Stimulated activated CD4-positive, alpha-beta T cell treated with anti-CD3 and anti-CD28 coated beads, TNF-alpha, amount 100 ng/mL, for 48 hours (primary cell): ENCODE measurements around the gene ATXN3L.
"Not testable (repeated sequence)": the region's sequence is repeated elsewhere in the genome, so short reads cannot be mapped to it uniquely, and the experiment has no call there.

Experiments
- DNase-seq, 3 donors: peaks; one replicate each; pipeline ENCODE4 v3.0.0-alpha.2; 2020; ENCODE audit warnings: low read depth in 3 of 3

ATXN3L gene

DNA sequence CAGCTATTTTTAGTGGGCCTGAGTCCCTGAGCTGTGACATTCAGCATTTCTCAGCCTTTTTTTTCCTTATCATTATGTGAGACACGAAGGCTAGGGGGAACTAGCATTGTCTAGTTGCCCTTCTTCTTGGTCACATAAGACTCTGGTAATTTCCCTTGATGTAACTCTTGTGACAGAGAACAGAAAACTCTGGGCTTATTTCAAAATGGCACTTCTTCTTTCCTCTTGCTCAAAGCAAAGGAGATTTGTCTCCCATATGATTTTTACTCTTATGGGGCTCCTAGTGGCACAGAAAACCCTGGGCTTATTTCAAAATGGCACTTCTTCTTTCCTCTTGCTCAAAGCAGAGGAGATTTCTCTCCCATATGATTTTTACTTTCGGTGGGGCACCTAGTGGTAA, 14.7 kb downstream of the ATXN3L start:
- DNase-seq = no peak

DNA sequence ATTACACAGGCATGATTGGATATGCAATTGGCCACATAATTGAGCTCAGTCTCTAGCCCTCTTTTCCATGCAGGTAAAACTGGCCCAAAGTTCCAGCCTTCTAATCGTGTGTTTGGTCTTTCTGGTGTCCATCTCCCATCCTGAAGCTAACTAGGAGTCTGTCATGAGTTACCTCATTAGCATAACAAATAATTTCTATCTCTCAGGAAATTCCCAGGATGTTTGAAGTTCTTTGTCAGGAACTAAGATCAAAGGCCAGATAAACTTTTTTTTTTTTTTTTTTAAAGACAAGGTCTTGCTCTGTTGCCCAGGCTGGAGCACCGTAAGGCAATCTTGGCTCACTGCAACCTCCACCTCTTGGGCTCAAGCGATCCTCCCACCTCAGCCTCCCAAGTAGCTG, 15.8 kb downstream of the ATXN3L start:
- DNase-seq = no peak

DNA sequence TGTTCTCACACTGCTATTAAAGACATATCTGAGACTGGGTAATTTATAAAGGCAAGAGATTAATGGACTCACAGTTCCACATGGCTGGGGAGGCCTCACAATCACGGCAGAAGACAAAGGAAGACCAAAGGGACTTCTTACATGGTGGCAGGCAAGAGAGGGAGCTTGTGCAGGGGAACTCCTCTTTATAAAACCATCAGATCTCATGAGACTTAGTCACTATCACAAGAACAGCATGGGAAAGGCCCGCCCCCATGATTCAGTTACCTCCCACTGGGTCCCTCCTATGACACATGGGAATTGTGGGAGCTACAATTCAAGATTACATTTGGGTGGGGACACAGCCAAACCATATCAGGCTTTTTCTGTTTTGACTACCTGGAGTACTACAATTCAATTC, 16.6 kb downstream of the ATXN3L start:
- not testable (repeated sequence) for DNase-seq

DNA sequence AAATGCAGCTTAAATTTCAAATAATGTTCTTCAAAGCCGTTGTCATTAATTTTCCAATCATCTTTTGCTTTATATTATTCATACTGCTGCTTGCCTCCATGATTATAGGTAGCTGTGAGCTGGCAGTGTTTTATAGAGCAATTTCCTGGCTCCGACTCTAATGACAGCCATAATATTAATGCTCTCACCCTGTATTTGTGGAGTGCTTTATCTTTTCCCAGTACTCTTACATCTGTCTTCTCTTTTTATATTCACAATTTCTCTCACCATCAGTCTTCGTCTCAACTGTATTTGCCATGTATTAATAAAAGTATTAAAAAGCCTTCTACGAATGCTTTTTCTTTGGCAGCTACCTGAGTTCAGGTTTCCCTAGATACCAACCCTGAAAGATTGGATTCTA, 21.0 kb downstream of the ATXN3L start:
- DNase-seq = no peak

DNA sequence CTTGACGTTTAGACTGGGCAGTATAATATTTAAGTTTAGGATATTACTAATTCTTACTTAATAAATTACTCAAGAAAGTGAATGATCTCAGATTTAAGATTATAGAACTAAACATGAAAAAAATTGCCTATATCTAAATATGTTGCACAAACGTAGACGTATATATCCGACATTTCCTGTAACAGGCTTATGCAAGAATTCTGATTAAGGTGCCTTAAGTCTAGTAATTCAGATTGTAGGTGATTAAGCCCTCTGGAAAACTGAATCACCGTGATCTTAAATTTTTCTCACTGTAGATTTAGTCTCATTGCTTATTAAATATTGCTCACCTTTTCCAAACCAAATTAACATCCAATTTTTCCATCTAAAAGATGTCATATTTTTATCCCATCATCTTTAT, 24.0 kb downstream of the ATXN3L start:
- no peak for DNase-seq

DNA sequence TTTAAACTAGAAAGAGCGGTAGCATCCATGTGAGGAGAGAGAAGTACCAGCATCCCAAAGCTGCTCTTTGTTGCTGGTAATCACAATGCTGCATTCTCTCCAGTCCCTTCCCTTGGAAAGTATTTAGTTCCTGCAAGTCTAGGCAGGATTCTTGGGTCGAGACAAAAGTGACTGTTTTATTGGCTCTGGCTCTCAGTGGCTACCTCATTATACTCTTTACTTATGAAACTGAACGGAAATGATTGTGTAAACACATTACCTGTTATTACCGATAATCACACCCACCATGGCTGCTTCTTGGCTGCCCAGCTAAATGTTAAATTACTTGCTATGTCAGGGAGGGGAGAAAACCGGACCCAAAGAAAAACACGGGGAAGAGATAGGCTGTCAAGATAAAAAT, 26.2 kb downstream of the ATXN3L start:
- DNase-seq = no peak

DNA sequence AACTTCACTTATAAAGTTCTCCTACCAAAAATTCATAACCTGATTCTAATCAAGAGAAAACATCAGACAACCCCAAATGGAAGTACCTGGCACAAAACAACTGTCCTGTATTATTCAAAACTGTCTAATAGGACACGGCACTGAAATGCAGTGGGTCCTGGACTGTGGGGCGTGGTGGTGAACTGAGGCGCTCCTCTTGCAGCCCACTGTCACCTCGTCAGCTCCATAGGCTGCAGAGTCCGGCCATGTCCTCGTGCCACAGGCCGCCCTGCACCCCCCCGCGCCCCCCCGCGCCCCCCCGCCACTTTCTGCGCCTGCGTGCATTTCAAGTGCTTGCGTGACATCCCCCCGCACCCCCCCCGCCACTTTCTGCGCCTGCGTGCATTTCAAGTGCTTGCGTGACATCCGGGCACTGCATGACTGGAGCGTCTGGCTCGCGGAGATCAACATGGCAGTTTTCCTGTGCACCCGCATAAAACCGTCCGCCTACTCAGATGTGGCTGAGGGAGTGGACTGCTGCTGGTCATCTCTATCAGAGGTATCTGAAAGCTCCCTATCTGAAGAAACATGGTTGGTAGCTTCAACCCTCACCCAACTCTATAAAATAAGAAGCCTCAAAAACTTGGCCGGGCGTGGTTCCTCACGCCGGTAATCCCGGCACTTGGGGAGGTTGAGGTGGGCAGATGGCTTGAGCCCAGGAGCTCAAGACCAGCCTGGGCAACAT, 28.8 kb downstream of the ATXN3L start:
- no peak for DNase-seq

DNA sequence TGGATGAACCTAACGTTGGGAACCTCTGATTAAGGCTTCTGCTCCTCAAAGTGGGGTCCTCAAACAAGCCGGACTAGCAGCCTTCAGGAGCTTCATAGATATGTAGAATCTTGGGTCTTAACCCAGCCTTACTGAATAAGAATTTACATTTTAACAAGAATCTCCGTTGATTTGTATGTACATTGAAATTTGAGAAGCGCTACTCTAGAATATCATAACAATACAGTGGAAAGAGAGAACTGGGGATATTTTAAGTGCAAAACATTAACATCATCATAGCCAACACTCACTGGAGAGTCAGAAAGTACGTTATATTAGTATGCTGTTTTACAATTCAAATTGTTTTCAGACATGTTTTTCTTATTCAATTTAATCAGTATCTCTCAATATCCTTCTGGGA, 31.2 kb downstream of the ATXN3L start:
- no peak for DNase-seq

DNA sequence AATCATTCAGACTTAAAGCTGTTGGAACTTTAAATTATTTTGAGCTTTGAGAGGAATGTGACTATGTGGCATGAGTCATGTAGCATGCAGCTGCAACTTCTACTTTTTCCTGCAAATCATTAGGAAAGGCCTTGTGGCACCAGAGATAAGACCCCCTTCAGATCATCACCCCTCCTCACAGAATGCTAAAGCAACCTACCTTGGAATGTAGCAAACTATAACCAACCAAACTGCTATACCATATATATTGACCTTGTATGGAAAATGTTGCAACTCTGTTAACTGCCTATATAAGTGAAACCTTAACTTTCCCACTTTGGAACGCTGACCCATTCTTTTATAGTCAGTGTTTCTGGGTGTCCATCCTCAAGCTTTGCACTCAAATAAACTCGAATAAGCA, 32.0 kb downstream of the ATXN3L start:
- no peak for DNase-seq

DNA sequence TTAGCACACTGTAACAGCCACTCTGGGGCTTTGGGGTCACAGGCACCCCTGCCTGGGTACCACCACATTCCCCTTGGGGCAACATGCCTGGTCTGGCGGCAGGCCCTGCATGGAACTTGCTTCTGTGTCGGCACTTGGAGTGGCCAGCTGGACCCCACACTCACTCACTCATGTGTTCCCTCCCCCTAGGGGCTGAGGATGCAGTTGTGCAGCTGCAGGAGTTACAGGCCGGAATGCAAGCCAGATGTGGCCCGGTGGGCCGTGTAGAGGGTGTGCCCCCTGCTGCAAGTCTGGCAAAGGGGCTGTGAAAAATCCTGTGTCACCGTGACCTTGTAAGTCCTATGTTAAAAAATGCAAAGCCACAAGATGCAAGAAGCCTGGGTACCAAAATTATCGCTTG, 34.2 kb downstream of the ATXN3L start:
- no peak for DNase-seq

DNA sequence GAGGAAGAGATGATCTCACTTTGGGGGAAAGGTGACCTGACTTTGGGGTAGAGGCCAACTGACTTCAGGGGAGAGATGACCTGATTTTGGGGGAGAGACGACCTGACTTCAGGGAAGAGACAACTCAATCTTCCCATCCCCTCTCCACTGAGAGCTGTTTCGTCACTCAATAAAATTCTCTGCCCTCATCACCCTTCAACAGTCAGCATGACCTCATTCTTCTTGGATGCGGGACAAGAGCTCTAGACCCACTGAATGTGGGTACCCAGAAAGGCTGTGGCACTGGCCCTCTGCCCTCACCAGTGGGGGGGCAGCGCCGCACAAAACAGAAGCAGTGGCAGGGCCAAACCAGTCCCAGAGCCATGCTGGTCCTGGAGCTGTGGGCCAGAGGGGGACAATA, 34.6 kb downstream of the ATXN3L start:
- DNase-seq = no peak

DNA sequence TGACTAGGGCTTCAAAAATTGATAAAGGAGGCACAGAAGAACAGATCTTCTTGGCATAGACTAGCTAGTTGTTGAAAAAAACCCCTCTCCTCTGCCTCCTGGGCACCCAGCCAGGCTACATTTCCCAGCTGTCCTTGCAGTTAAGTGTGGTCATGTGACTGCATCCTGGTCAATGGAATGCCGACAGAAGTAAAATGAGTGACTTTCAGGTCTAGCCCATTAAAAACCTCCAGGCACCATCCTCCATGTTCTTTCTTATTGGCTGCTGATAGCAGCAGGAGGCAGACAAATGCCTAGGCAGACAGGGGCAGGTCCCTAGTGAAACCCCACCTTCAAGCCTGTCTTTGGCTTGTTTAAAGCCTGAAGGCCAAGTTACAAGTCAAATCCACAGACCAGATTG, 35.3 kb downstream of the ATXN3L start:
- DNase-seq = no peak

DNA sequence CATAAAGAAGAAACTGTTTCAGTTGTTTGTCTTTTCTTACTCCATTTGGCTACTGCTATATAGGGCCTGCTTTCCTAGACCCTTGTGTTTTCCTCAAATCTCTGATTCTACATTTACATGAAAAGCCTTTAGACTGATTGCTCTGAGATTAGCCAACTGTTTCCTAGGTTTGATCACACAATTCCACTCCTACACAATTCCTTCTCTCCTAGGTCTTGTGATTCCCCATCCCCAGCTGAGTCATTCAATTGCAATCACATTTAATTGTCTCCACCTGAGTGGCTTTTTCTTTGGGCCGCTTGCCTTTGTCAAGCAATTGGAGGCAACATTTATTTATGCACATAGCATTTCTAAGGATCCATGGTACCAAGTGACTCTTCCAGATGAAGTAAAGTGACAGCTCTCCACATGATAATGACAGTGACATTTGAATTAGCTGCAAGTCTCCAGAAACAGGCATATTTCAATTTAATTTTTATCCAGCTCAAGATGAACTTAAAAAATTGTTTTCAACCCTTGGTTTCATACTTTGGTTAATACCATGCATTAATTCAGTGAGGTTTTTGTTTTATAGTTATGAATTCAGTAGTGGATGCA, 35.8 kb downstream of the ATXN3L start:
- DNase-seq = no peak

DNA sequence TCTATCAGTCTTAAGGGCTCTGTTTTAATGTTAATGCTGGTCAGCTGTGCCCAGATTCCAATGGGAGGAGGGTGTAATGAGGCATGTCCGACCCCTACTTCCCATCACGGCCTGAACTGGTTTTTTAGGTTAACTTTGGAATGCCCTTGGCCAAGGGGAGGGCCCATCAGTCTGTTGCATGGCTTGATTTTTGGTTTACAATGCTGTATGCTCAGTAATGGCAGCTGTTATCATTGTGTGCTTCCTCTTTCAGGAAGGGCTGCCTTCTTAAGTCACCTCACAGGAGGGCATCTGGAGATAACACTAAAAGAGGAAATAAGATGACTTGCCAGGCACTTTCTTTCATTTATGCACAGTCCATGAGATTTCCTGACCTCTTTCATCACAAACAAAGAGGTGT, 36.3 kb downstream of the ATXN3L start:
- DNase-seq = no peak

DNA sequence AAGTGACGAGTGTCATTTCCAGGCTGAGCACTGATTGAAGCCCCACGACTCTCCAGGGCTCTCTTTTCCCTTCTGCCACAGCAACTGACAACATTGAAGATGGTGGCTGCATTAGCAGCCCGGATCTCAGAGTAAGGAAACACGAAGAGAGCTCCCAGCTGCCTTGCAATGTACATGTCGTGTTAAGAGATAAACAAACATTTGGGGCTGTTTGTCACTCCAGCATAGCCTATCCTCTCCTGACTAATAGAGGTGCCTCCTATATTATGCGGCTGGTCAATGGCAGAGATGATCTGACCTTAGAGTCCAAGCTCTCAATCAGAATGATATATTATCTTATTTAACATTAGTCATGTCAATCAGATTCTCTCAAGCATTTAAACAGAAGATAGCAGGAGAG, 38.6 kb downstream of the ATXN3L start:
- no peak for DNase-seq

DNA sequence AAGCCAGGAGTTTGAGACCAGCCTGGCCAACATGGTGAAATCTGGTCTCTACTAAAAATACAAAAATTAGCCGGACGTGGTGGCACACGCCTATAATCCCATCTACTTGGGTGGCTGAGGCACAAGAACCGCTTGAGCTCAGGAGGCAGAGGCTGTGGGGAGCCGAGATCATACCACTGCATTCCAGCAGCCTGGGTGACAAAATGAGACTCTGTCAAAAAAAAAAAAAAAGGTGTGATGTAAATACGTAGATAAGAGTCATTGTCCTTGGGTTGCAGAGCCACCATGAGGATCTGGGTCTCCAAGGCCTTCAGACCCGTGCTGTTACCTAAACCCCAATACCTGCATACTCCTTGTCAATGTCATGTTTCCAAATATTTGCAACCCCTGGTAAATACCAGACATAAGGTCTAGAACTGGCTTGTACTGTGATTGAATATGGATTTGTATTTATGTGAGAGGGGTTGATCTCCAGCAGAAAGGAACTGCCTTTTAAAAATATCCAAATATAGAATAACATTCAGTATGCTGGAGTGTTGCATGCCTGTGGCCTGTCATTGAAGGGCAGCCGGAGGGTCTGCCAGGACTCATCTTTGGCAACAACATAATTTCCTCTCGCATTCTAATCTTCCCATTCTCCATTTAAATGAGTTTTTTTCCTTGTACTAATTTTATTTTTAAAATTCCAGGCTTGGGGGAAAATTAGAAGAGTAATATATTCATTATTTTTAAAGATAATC, 40.4 kb downstream of the ATXN3L start:
- DNase-seq = no peak

DNA sequence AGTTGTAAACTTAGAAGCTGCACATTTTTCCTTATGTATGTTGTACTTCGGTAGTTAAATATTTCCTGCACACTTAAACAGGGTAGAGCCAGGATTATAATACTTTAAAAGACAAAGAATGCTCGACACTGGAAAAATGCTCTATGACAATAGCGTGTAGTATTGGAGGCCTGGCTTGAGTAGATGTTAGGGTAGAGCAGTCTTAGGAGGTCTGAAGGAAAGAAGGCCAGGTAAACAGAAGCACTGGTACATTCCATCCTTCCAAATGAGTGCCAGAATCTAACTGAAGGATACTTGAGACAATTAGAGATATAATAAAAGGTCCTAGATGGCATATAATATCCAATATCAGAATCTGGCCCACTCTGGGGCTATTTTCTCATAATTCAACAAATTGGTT, 42.3 kb downstream of the ATXN3L start:
- no peak for DNase-seq

DNA sequence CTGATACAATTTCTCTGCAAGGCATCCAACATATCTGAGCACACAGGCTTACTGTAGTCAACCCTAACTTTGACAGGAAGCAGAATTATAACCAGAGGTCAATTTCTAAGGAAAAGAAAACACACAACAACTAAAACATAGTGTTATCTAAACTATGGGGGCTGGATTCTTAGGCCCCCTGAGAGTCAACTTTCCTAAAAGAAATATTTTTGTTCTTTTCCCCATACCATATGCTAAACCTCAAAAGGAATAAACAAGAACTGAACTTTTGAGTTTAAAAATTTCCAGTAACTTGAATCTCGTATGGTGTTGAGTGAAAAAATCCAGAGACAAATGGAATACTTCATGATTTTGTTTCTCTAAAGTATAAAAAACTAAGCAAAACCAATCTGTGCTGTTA, 42.9 kb downstream of the ATXN3L start:
- DNase-seq = no peak

DNA sequence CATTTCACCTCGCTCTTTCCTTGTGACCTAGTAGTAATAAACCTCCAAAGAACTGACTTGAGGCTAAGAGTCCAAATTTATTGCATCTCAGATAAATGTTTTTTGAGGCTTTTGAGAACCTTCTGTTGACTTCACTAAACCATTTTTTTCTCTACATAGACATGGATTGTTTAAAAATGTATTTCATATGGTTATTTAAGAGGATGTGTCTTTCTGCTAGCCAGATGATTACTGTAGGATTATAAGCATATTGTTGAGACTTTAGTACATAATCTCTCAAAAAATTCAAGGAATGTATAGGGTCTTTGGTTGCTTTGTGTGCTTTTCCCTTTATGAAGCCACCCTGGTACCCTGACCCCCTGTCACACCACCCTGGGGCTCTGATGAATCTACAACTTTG, 44.8 kb downstream of the ATXN3L start:
- DNase-seq = no peak

DNA sequence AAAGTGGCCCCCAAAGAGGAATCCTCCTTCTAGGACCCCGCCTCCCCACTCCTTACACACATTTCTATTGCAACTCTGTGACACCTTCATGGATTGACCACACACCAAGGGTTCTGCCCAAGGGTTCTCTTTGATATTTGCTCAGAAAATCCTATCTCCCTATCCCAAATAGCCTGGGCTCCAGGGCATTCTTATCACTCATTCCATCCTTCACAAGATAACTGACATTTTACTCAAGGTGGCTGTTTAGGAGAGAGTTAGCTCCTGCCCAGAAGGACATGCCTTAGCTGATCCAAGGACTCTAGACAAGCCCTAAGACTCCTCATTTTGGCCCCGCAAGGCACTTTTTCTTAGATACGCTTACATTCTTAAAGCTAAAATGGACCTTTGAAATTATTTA, 47.4 kb downstream of the ATXN3L start:
- DNase-seq = no peak

DNA sequence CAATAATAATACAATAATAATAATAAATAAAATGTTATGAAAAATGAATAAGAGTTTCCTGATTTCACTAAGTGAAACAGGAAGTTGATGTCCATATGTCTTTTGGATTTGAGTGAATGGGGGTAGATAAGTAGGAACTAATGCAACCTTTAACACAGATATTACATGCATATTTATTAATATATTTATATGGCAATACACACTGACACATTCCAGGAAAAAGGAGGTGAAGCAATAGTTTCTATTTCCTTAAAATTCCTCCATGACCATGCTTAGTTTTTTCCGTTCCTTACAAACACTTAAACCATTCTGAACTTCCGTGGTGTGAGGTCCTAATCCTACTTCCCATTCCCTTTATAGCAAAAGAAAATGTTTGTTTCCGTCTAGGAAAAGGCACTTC, 48.3 kb downstream of the ATXN3L start:
- no peak for DNase-seq

DNA sequence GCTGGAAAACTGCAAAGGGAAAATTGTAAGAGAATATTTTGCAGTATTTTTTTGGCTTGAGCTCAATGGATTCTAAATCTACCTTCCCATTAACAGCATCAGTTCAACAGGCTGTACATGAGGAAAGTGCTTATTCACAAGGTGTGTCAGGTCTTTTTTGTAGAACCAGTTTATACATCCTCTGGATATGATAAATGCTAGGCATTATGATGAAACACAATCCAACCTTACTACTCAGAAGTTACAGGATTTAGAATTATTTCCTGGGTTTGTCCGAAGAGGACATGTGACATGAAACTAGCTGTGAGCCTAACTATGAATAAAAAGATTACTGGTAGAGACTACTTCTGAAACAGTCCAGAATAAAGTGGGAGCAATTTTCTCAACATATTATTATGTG, 49.5 kb downstream of the ATXN3L start:
- no peak for DNase-seq

DNA sequence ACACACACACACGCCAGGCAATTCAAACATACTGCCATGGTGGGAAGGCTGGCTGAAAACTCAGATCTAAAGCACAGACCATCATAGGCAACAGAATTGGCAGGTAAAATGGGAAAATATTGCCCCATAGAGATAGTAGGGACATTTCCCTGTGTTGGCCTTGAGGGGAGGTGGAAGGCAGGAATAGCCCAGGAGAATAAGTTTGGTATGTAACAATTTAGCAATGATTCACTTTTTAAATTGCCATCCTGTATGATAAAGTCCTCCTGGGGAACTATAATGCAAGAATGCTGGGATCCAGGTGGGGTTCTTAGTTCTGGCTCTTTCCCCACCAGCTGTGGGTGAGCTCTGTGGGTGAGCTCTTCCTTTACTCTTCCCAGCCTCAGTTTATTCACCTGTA, 51.0 kb downstream of the ATXN3L start:
- DNase-seq = no peak
